Nephron (organoid): ENCODE results near the gene PPP1R36.

ENCODE experiments used
- H3K27ac Mint-ChIP-seq, 3 experiments: 2 replicates each; pipeline ENCODE4 v1.8.0; 2020; ENCODE audit warnings: mixed read lengths in 3 of 3, mild to moderate bottlenecking in 2 of 3, moderate library complexity in 1 of 3
- H3K27me3 Mint-ChIP-seq: 2 replicates; pipeline ENCODE4 v1.8.0; 2021; ENCODE audit warnings: low read depth, mild to moderate bottlenecking, moderate library complexity, mixed read lengths
- H3K36me3 Mint-ChIP-seq: 2 replicates; pipeline ENCODE4 v1.8.0; 2020; ENCODE audit warnings: low read depth, mixed read lengths
- H3K4me1 Mint-ChIP-seq: 2 replicates; pipeline ENCODE4 v1.8.0; 2020; ENCODE audit warnings: mixed read lengths
- H3K4me3 Mint-ChIP-seq, 3 experiments: 2 replicates each; pipeline ENCODE4 v1.8.0; 2020; ENCODE audit warnings: mild to moderate bottlenecking in 3 of 3, mixed read lengths in 3 of 3, moderate library complexity in 2 of 3
- H3K9me3 Mint-ChIP-seq: 2 replicates; pipeline ENCODE4 v1.8.0; 2020; ENCODE audit warnings: mixed read lengths
- TF ChIP-seq, protein P1 (sequence below), 3 experiments: fragments of 200-600 bp; sonication (generic); IDR thresholded peaks; one replicate each; pipeline ENCODE4 v1.5.0; 2021; ENCODE audit warnings: antibody characterized with exemption in 3 of 3; ENCODE audit not compliant: unreplicated experiment in 3 of 3

Gene PPP1R36

DNA sequence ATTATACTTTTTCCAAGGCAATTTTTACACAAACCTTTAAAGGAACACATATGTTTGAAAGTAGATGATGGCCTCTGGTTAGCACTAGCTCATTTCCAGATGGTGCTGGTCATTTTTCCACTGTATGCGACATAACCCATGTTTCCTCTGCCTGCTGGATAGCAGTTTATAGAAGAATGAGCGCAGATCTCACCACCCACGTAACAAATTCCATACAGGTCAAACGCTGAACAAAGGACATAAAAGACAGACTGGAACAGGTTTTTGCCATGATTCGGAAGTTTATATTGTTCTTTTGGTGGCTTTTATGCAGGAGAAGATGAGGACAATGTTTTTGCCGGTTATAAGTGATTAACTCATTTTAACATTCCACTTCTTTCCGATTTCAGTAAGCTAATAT, 30.7 kb downstream of the PPP1R36 start:
- Mint-ChIP-seq H3K27me3 (no peaks in the 10 kb centered on the region), H3K27ac (peak overlapping the region; percentile 66 to 82 (median 78)), H3K36me3 (no peaks in the 10 kb centered on the region), H3K4me1 (peaks cover 17% of the 10 kb centered on the region), H3K4me3 (no peak overlapping the region), H3K9me3 (no peaks in the 10 kb centered on the region)
- TF ChIP-seq, protein P1, sequence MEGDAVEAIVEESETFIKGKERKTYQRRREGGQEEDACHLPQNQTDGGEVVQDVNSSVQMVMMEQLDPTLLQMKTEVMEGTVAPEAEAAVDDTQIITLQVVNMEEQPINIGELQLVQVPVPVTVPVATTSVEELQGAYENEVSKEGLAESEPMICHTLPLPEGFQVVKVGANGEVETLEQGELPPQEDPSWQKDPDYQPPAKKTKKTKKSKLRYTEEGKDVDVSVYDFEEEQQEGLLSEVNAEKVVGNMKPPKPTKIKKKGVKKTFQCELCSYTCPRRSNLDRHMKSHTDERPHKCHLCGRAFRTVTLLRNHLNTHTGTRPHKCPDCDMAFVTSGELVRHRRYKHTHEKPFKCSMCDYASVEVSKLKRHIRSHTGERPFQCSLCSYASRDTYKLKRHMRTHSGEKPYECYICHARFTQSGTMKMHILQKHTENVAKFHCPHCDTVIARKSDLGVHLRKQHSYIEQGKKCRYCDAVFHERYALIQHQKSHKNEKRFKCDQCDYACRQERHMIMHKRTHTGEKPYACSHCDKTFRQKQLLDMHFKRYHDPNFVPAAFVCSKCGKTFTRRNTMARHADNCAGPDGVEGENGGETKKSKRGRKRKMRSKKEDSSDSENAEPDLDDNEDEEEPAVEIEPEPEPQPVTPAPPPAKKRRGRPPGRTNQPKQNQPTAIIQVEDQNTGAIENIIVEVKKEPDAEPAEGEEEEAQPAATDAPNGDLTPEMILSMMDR (IDR thresholded peaks at IDR 0.05; ENCODE audit: unreplicated experiment in 3 of 3): no peak

DNA sequence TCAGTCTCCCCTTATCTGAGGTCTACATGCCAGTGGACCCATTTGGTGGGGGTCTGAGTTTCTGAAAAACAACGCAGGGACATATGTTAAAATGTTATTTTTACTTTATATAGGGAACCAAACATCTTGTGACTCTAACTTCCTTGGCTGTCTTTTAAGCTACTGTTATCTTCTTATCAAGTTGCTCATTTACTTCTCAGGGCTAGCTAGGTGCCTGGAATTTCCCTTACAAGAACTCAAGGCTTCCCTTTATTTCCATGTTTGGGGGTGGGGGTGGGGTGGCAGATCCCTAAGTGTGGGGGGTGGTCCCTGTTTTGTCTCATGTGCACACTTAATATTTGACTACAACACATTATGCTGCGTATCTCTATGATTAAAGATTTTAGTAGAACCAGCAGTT, 31.6 kb downstream of the PPP1R36 start:
- TF ChIP-seq, protein P1 (IDR thresholded peaks at IDR 0.05; ENCODE audit: unreplicated experiment in 3 of 3): no peak
- Mint-ChIP-seq H3K4me1 (peaks cover 17% of the 10 kb centered on the region), H3K27ac (peak overlapping the region; percentile 66 to 82 (median 78)), H3K36me3 (no peaks in the 10 kb centered on the region), H3K4me3 (no peak overlapping the region), H3K9me3 (no peaks in the 10 kb centered on the region), H3K27me3 (no peaks in the 10 kb centered on the region)

- Mint-ChIP-seq H3K4me3 (no peak overlapping the region), H3K4me1 (peaks cover 17% of the 10 kb centered on the region), H3K27me3 (no peaks in the 10 kb centered on the region), H3K27ac (peak overlapping the region in 2 of 3 experiments; percentile 66 to 82), H3K9me3 (no peaks in the 10 kb centered on the region), H3K36me3 (no peaks in the 10 kb centered on the region)
- TF ChIP-seq, protein P1 (IDR thresholded peaks at IDR 0.05; ENCODE audit: unreplicated experiment in 3 of 3): no peak
These were observed 32.1 kb downstream of the PPP1R36 start for GRCh38 chr14:64581817-64582216.

GRCh38 chr14:64584190-64584589, 34.4 kb downstream of the PPP1R36 start:
- Mint-ChIP-seq H3K4me1 (peaks cover 17% of the 10 kb centered on the region), H3K27me3 (no peaks in the 10 kb centered on the region), H3K27ac (peak overlapping the region; percentile 11 to 48 (median 23)), H3K9me3 (no peaks in the 10 kb centered on the region), H3K4me3 (no peak overlapping the region), H3K36me3 (no peaks in the 10 kb centered on the region)
- TF ChIP-seq, protein P1 (IDR thresholded peaks at IDR 0.05; ENCODE audit: unreplicated experiment in 3 of 3): no peak

- H3K36me3 Mint-ChIP-seq: no peaks in the 10 kb centered on the region
- no peak overlapping the region for H3K27ac Mint-ChIP-seq
- no peaks in the 10 kb centered on the region for H3K9me3 Mint-ChIP-seq
- TF ChIP-seq, protein P1 (IDR thresholded peaks at IDR 0.05; ENCODE audit: unreplicated experiment in 3 of 3): no peak
- peaks cover 3% of the 10 kb centered on the region for H3K27me3 Mint-ChIP-seq
- no peaks in the 10 kb centered on the region for H3K4me1 Mint-ChIP-seq
- no peak overlapping the region for H3K4me3 Mint-ChIP-seq
These were observed 42.0 kb downstream of the PPP1R36 start for GRCh38 chr14:64591809-64592208.

- Mint-ChIP-seq H3K4me1 (no peaks in the 10 kb centered on the region), H3K27ac (no peak overlapping the region), H3K27me3 (peaks cover 8% of the 10 kb centered on the region), H3K36me3 (no peaks in the 10 kb centered on the region), H3K9me3 (no peaks in the 10 kb centered on the region), H3K4me3 (no peak overlapping the region)
- TF ChIP-seq, protein P1 (IDR thresholded peaks at IDR 0.05; ENCODE audit: unreplicated experiment in 3 of 3): no peak
These were observed 44.7 kb downstream of the PPP1R36 start for GRCh38 chr14:64594438-64594837.
